DND-41 (cell line): Measurements from ENCODE around the gene PLRG1.

Experiments
- ATAC-seq: fragments of 200-7000 bp; cut with Tn5 transposase; 3 replicates; pipeline ENCODE4 v1.9.1; 2021; ENCODE audit warnings: low read depth; ENCODE audit not compliant: insufficient read depth
- DNase-seq: peaks from one replicate; pipeline ENCODE4 v3.0.0-alpha.2; 2020
- H2AFZ ChIP-seq: 2 replicates; pipeline ENCODE4 v1.6.0; 2012; ENCODE audit warnings: low read depth, low read length
- H3K27ac ChIP-seq: 2 replicates; pipeline ENCODE4 v1.5.1; 2012; ENCODE audit warnings: low read length, inconsistent platforms
- H3K27me3 ChIP-seq: fragments of 200-600 bp; sonication (generic); 2 replicates; pipeline ENCODE4 v1.6.0; 2012; ENCODE audit warnings: low read length, mild to moderate bottlenecking, inconsistent platforms; ENCODE audit not compliant: insufficient read depth, poor library complexity
- H3K36me3 ChIP-seq: 2 replicates; pipeline ENCODE4 v1.5.1; 2012; ENCODE audit warnings: low read length, inconsistent platforms; ENCODE audit not compliant: insufficient read depth
- H3K4me1 ChIP-seq: 2 replicates; pipeline ENCODE4 v1.5.1; 2012; ENCODE audit warnings: mild to moderate bottlenecking, low read length; ENCODE audit not compliant: insufficient read depth
- H3K4me2 ChIP-seq: 2 replicates; pipeline ENCODE4 v1.6.0; 2012; ENCODE audit warnings: mild to moderate bottlenecking, moderate library complexity, low read length, inconsistent platforms; ENCODE audit not compliant: insufficient read depth
- H3K4me3 ChIP-seq, 2 experiments: fragments of 200-600 bp in 1 of 2; shearing (Covaris generic) in 1 of 2; 2 replicates each; pipeline ENCODE4 v1.5.1; 2012 to 2016; ENCODE audit warnings: inconsistent platforms in 2 of 2, low read length in 2 of 2, mild to moderate bottlenecking in 2 of 2, low read depth in 1 of 2, moderate library complexity in 1 of 2
- H3K79me2 ChIP-seq: 2 replicates; pipeline ENCODE4 v1.6.0; 2012; ENCODE audit warnings: low read length, inconsistent platforms; ENCODE audit not compliant: insufficient read depth
- H3K9ac ChIP-seq: 2 replicates; pipeline ENCODE4 v1.6.0; 2012; ENCODE audit warnings: low read depth, mild to moderate bottlenecking, inconsistent platforms, low read length, moderate library complexity
- H3K9me3 ChIP-seq: 2 replicates; pipeline ENCODE4 v1.5.1; 2012; ENCODE audit warnings: low read length, moderate library complexity, mild to moderate bottlenecking, inconsistent platforms; ENCODE audit not compliant: insufficient read depth, severe bottlenecking
- H4K20me1 ChIP-seq: 2 replicates; pipeline ENCODE4 v1.6.0; 2012; ENCODE audit warnings: low read length; ENCODE audit not compliant: insufficient read depth
- EZH2 ChIP-seq: IDR thresholded peaks from 3 replicates; pipeline ENCODE4 v1.6.1; 2012; ENCODE audit warnings: borderline replicate concordance, low read depth, mild to moderate bottlenecking, moderate library complexity, low read length, inconsistent platforms; ENCODE audit not compliant: severe bottlenecking
- TF ChIP-seq, protein P1 (sequence below): IDR thresholded peaks from 2 replicates; pipeline ENCODE4 v1.5.1; 2012; ENCODE audit warnings: borderline replicate concordance, low read length, moderate library complexity, mild to moderate bottlenecking; ENCODE audit not compliant: poor library complexity, severe bottlenecking; ENCODE audit errors: extremely low read depth

PLRG1 gene

DNA sequence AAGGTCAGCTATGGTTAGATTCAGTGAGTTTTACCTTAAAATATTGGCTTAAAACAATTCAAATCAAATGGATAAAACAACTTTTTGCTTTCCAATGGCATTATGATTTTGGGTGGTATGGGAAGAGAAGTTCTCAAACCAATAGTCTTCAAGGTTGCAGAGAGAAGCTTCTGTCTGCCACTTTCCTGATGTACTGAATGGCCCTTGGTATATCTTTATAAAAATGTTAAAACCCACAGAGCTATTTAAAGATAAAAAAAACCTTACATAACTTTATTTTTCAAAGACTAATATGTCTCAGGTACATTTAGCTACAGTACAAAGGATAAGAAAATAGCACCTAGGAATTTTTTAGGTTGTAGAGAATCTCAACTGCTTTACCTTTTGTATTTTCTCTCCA, 33.5 kb upstream of the PLRG1 start:
- Histone ChIP-seq H2AFZ (no peak overlapping the region), H3K27me3 (peaks cover 9% of the 10 kb centered on the region), H4K20me1 (no peaks in the 10 kb centered on the region), H3K9ac (no peak overlapping the region), H3K79me2 (no peaks in the 10 kb centered on the region), H3K36me3 (no peaks in the 10 kb centered on the region), H3K27ac (no peak overlapping the region), H3K4me3 (no peak overlapping the region), H3K4me1 (no peaks in the 10 kb centered on the region), H3K4me2 (no peak overlapping the region), H3K9me3 (no peaks in the 10 kb centered on the region)
- DNase-seq (no peak), ATAC-seq (no peak)
- TF ChIP-seq, protein P1, sequence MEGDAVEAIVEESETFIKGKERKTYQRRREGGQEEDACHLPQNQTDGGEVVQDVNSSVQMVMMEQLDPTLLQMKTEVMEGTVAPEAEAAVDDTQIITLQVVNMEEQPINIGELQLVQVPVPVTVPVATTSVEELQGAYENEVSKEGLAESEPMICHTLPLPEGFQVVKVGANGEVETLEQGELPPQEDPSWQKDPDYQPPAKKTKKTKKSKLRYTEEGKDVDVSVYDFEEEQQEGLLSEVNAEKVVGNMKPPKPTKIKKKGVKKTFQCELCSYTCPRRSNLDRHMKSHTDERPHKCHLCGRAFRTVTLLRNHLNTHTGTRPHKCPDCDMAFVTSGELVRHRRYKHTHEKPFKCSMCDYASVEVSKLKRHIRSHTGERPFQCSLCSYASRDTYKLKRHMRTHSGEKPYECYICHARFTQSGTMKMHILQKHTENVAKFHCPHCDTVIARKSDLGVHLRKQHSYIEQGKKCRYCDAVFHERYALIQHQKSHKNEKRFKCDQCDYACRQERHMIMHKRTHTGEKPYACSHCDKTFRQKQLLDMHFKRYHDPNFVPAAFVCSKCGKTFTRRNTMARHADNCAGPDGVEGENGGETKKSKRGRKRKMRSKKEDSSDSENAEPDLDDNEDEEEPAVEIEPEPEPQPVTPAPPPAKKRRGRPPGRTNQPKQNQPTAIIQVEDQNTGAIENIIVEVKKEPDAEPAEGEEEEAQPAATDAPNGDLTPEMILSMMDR = no peak
- TF ChIP-seq EZH2 = no peak

DNA sequence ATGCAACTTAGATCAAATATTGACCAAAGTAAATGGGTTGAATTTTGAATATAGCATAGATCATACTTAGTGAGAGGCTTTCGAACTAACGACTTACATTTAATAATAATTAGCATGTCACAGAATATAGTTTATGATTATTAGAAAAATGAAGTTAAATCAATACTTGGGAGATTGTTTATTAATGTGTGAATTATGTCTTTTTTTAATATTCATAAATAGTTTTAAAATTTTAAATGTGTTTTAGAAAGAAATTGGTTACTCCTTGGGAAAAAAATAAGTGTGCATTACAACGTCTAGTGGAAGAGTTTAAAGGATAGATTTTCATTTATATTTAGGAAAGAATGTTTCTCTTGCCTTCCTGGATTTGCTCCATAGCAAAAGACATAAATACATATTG, 33.0 kb upstream of the PLRG1 start:
- DNase-seq (no peak), ATAC-seq (no peak)
- no peak overlapping the region for H3K9ac ChIP-seq
- no peak for TF ChIP-seq EZH2
- TF ChIP-seq, protein P1 = no peak
- H3K4me2 ChIP-seq = no peak overlapping the region
- H3K27me3 ChIP-seq = peaks cover 9% of the 10 kb centered on the region
- no peak overlapping the region for H3K27ac ChIP-seq
- no peaks in the 10 kb centered on the region for H3K79me2 ChIP-seq
- no peaks in the 10 kb centered on the region for H4K20me1 ChIP-seq
- no peaks in the 10 kb centered on the region for H3K9me3 ChIP-seq
- no peak overlapping the region for H3K4me3 ChIP-seq
- no peaks in the 10 kb centered on the region for H3K4me1 ChIP-seq
- H3K36me3 ChIP-seq = no peaks in the 10 kb centered on the region
- no peak overlapping the region for H2AFZ ChIP-seq

DNA sequence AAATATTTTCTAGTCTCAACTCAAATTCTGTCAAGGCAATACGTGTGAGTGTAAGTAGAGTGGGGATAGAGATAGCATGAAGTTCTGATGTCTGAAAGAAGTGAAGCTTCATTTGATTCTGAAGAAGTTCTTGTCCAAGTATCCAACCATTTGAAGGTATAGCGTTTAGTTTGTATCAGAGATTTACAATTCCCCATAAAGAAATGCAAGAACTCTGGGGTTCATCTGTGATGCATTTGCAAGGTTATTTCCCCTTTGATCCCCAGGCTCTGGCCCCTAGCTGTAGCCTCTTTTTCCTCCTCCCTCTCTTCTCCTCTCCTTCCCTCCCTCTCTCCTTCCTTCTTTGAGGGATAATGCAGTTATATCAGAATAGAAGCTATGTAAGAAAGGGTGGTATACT, 32.5 kb upstream of the PLRG1 start:
- no peaks in the 10 kb centered on the region for H3K4me1 ChIP-seq
- no peak overlapping the region for H3K27ac ChIP-seq
- no peak overlapping the region for H2AFZ ChIP-seq
- H3K4me3 ChIP-seq = no peak overlapping the region
- H3K27me3 ChIP-seq = peaks cover 5% of the 10 kb centered on the region
- H4K20me1 ChIP-seq = no peaks in the 10 kb centered on the region
- DNase-seq (no peak), ATAC-seq (no peak)
- H3K9ac ChIP-seq = no peak overlapping the region
- H3K79me2 ChIP-seq = no peaks in the 10 kb centered on the region
- no peaks in the 10 kb centered on the region for H3K36me3 ChIP-seq
- no peak overlapping the region for H3K4me2 ChIP-seq
- TF ChIP-seq, protein P1 = no peak
- TF ChIP-seq EZH2 = no peak
- no peaks in the 10 kb centered on the region for H3K9me3 ChIP-seq

DNA sequence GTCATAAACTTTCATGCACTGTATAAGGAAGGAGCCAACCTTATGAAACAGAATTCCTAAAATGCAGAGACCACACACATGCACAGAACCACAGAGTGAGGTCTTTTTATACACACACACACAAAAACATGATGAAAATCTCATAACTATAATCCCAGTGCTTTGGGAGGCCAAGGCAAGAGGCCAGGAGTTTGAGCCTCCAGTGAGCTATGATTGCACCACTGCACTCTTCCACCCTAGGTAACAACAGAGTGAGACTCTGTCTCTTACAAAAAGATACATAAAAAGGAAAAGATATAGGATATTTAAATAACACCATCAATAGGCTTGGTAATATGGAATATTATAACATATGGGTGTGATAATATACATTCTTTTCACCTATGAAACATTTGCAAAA, 29.7 kb upstream of the PLRG1 start:
- Histone ChIP-seq H2AFZ (no peak overlapping the region), H3K36me3 (no peaks in the 10 kb centered on the region), H3K9me3 (no peaks in the 10 kb centered on the region), H3K27ac (no peak overlapping the region), H4K20me1 (no peaks in the 10 kb centered on the region), H3K79me2 (no peaks in the 10 kb centered on the region), H3K4me1 (no peaks in the 10 kb centered on the region), H3K27me3 (peaks cover 5% of the 10 kb centered on the region), H3K9ac (no peak overlapping the region), H3K4me3 (no peak overlapping the region), H3K4me2 (no peak overlapping the region)
- DNase-seq = no peak
- no peak for TF ChIP-seq EZH2
- TF ChIP-seq, protein P1 = no peak
- no peak for ATAC-seq
